K562 (cell line): ENCODE results near the gene IARS1. TPM values are rescaled to one million over a fixed set of nuclear protein-coding genes. Genes with fewer than 3 reads are reported as not detected.
A peak's percentile ranks its signal among the peaks of the same experiment; 100 is the strongest.

ENCODE experiments used
- CHD4 ChIP-seq: fragments of 200-600 bp; sonication (generic); IDR thresholded peaks from 3 replicates; pipeline ENCODE4 v1.6.1; 2012; ENCODE audit warnings: low read depth, mild to moderate bottlenecking, mixed read lengths, low read length, inconsistent platforms; ENCODE audit not compliant: insufficient read depth, insufficient replicate concordance, poor library complexity, severe bottlenecking
- DMBX1 ChIP-seq: fragments of 250-450 bp; sonication (Bioruptor Pico); IDR thresholded peaks from 2 replicates; pipeline ENCODE4 v1.8.0; 2022; ENCODE audit warnings: inconsistent platforms, mild to moderate bottlenecking, moderate library complexity, borderline replicate concordance
- DNMT1 ChIP-seq: fragments of 450-650 bp; IDR thresholded peaks from 2 replicates; pipeline ENCODE4 v1.6.1; 2016; ENCODE audit warnings: antibody characterized with exemption, mild to moderate bottlenecking
- GTF2A2 ChIP-seq: IDR thresholded peaks from 2 replicates; pipeline ENCODE4 v1.6.1; 2016; ENCODE audit warnings: mild to moderate bottlenecking, missing genetic modification characterization, missing compliant biosample characterization
- L3MBTL2 ChIP-seq: fragments of 450-650 bp; IDR thresholded peaks from 2 replicates; pipeline ENCODE4 v1.6.1; 2016; ENCODE audit warnings: mild to moderate bottlenecking, moderate library complexity
- LARP7 ChIP-seq: fragments of 450-650 bp; IDR thresholded peaks from 2 replicates; pipeline ENCODE4 v1.6.1; 2016
- MAFK ChIP-seq: IDR thresholded peaks from 2 replicates; pipeline ENCODE4 v1.6.1; 2011; ENCODE audit warnings: low read length, improper control_type of control experiment
- MEIS2 ChIP-seq: fragments of 450-650 bp; IDR thresholded peaks from 2 replicates; pipeline ENCODE4 v1.6.1; 2014; ENCODE audit warnings: mild to moderate bottlenecking; ENCODE audit not compliant: partially characterized antibody
- MIER1 ChIP-seq: fragments of 450-650 bp; IDR thresholded peaks from 2 replicates; pipeline ENCODE4 v1.6.1; 2016; ENCODE audit warnings: antibody characterized with exemption, mild to moderate bottlenecking, low read depth
- POLR2AphosphoS5 ChIP-seq: IDR thresholded peaks from 2 replicates; pipeline ENCODE4 v1.6.1; 2011; ENCODE audit warnings: mild to moderate bottlenecking, low read depth, low read length, moderate library complexity; ENCODE audit not compliant: control insufficient read depth, insufficient read depth
- POLR2B ChIP-seq: fragments of 450-650 bp; IDR thresholded peaks from 2 replicates; pipeline ENCODE4 v1.6.1; 2018; ENCODE audit warnings: low read depth; ENCODE audit not compliant: partially characterized antibody
- SIX5 ChIP-seq, 2 experiments: IDR thresholded peaks; 2 replicates each; pipeline ENCODE4 v1.6.1; 2011; ENCODE audit warnings: low read length in 2 of 2, borderline replicate concordance in 1 of 2, low read depth in 1 of 2, mild to moderate bottlenecking in 1 of 2, moderate library complexity in 1 of 2; ENCODE audit not compliant: insufficient read depth in 1 of 2
- SP2 ChIP-seq: IDR thresholded peaks from 2 replicates; pipeline ENCODE4 v1.6.1; 2011; ENCODE audit warnings: mild to moderate bottlenecking, low read depth, low read length, moderate library complexity; ENCODE audit not compliant: poor library complexity, severe bottlenecking; ENCODE audit errors: extremely low read depth
- ZBED1 ChIP-seq: IDR thresholded peaks from 2 replicates; pipeline ENCODE4 v1.6.1; 2014
- ZKSCAN3 ChIP-seq: fragments of 250-450 bp; sonication (Bioruptor Pico); IDR thresholded peaks from 2 replicates; pipeline ENCODE4 v1.4.0; 2020
- polyA plus RNA-seq, 8 experiments: library from polyadenylated mRNA; depleted of rRNA in 4 of 8; stranded (reverse) in 5 of 8; unstranded in 3 of 8; fragments of >200 nt; fragmentation: Nextera tagmentation in 2 of 8; fragmentation: Illumina TruSeq in 1 of 8; extraction: Ambion mirVana in 2 of 8; extraction: Trizol in 1 of 8; gene quantifications; 2 replicates each; pipeline versions ENCODE4 v1.2.1 to v1.2.3, GENCODE V29; 2011 to 2014; ENCODE audit warnings: inconsistent platforms in 1 of 8, missing spikeins in 1 of 8
- total RNA-seq, 7 experiments: library from RNA; depleted of rRNA in 6 of 7; stranded (reverse); fragments of >200 nt in 6 of 7; fragmentation: Illumina TruSeq in 2 of 7; extraction: Trizol in 2 of 7; gene quantifications; 2 replicates each; pipeline versions ENCODE4 v1.2.1 to v1.2.3, GENCODE V29; 2011 to 2021; ENCODE audit warnings: low replicate concordance in 1 of 7
- TF ChIP-seq, protein P1 (sequence below): fragments of 250-450 bp; sonication (Bioruptor Pico); IDR thresholded peaks from 2 replicates; pipeline ENCODE4 v1.4.0; 2020; ENCODE audit warnings: mild to moderate bottlenecking, moderate library complexity
- TF ChIP-seq, protein P2 (sequence below): sonication (generic); formaldehyde crosslinking; IDR thresholded peaks from 2 replicates; pipeline ENCODE4 v1.8.0; 2022; ENCODE audit warnings: missing genetic modification reagents, mild to moderate bottlenecking, borderline replicate concordance
- TF ChIP-seq, protein P3 (sequence below), 2 experiments: fragments of 450-650 bp; conservative IDR thresholded peaks; 2 replicates each; pipeline ENCODE4 v1.6.1; 2017; ENCODE audit warnings: mild to moderate bottlenecking in 2 of 2, moderate library complexity in 2 of 2
- TF ChIP-seq, protein P4 (sequence below): fragments of 450-650 bp; formaldehyde crosslinking; IDR thresholded peaks from 2 replicates; pipeline ENCODE4 v1.4.0; 2020; ENCODE audit warnings: mild to moderate bottlenecking, moderate library complexity
- TF ChIP-seq, protein P5 (sequence below): fragments of 250-450 bp; sonication (Bioruptor Pico); IDR thresholded peaks from 2 replicates; pipeline ENCODE4 v1.4.0; 2020; ENCODE audit warnings: mild to moderate bottlenecking

IARS1 gene
- total and polyA plus RNA-seq, 9 of the 15 experiments (the other 6 are each of a cell fraction or from before 2014, with no cell fraction given): 119 to 371 (median 234) TPM

DNA sequence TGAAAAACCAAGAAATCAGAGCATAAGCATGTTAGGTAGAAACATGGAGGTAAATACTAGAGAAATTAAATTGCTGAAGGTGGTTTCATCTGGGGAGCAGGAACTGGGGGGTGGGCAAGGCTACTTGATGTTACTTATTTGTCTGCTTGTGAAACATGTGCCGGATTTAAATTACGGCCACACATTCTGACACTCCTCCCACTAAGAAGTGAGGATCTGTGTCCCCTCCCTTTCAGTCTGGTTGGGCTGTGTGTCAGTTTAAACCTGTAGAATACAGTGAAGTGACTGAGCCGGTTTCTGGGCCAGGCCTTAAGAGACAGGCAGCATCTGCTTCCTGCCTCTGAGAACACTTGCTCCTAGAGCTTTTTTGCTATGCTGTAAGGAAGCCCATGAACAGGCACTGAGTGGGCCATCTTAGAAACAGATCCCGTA, 2.3 kb upstream of the IARS1 start (continued):
- TF ChIP-seq, protein P1, sequence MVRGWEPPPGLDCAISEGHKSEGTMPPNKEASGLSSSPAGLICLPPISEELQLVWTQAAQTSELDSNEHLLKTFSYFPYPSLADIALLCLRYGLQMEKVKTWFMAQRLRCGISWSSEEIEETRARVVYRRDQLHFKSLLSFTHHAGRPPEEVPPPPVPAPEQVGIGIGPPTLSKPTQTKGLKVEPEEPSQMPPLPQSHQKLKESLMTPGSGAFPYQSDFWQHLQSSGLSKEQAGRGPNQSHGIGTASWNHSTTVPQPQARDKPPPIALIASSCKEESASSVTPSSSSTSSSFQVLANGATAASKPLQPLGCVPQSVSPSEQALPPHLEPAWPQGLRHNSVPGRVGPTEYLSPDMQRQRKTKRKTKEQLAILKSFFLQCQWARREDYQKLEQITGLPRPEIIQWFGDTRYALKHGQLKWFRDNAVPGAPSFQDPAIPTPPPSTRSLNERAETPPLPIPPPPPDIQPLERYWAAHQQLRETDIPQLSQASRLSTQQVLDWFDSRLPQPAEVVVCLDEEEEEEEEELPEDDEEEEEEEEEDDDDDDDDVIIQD (CRISPR knock-in tag): no peak
- no peak for TF ChIP-seq MAFK
- no peak for TF ChIP-seq CHD4
- TF ChIP-seq, protein P2, sequence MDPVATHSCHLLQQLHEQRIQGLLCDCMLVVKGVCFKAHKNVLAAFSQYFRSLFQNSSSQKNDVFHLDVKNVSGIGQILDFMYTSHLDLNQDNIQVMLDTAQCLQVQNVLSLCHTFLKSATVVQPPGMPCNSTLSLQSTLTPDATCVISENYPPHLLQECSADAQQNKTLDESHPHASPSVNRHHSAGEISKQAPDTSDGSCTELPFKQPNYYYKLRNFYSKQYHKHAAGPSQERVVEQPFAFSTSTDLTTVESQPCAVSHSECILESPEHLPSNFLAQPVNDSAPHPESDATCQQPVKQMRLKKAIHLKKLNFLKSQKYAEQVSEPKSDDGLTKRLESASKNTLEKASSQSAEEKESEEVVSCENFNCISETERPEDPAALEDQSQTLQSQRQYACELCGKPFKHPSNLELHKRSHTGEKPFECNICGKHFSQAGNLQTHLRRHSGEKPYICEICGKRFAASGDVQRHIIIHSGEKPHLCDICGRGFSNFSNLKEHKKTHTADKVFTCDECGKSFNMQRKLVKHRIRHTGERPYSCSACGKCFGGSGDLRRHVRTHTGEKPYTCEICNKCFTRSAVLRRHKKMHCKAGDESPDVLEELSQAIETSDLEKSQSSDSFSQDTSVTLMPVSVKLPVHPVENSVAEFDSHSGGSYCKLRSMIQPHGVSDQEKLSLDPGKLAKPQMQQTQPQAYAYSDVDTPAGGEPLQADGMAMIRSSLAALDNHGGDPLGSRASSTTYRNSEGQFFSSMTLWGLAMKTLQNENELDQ (CRISPR knock-in tag): no peak
- peak; percentile 56 for TF ChIP-seq MEIS2
- no peak for TF ChIP-seq ZKSCAN3
- no peak for TF ChIP-seq SIX5 (IDR thresholded peaks at IDR 0.05; ENCODE audit: borderline replicate concordance in 1 of 2, insufficient read depth in 1 of 2, low read depth in 1 of 2, low read length in 2 of 2)
- TF ChIP-seq POLR2AphosphoS5: peak; percentile 63
- TF ChIP-seq SP2: no peak
- no peak for TF ChIP-seq GTF2A2
- 0 out of 2 replicates have a peak, but pooled peaks have one; percentile 74 for TF ChIP-seq MIER1
- TF ChIP-seq DMBX1 (CRISPR knock-in tag): peak; percentile 9; the same call in 1 of the 2 replicates
- TF ChIP-seq ZBED1: no peak
- TF ChIP-seq DNMT1: no peak
- TF ChIP-seq, protein P3, sequence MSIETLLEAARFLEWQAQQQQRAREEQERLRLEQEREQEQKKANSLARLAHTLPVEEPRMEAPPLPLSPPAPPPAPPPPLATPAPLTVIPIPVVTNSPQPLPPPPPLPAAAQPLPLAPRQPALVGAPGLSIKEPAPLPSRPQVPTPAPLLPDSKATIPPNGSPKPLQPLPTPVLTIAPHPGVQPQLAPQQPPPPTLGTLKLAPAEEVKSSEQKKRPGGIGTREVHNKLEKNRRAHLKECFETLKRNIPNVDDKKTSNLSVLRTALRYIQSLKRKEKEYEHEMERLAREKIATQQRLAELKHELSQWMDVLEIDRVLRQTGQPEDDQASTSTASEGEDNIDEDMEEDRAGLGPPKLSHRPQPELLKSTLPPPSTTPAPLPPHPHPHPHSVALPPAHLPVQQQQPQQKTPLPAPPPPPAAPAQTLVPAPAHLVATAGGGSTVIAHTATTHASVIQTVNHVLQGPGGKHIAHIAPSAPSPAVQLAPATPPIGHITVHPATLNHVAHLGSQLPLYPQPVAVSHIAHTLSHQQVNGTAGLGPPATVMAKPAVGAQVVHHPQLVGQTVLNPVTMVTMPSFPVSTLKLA (conservative IDR thresholded peaks at IDR 0.05): peak in 1 of 2 experiments; percentile 65
- TF ChIP-seq, protein P4, sequence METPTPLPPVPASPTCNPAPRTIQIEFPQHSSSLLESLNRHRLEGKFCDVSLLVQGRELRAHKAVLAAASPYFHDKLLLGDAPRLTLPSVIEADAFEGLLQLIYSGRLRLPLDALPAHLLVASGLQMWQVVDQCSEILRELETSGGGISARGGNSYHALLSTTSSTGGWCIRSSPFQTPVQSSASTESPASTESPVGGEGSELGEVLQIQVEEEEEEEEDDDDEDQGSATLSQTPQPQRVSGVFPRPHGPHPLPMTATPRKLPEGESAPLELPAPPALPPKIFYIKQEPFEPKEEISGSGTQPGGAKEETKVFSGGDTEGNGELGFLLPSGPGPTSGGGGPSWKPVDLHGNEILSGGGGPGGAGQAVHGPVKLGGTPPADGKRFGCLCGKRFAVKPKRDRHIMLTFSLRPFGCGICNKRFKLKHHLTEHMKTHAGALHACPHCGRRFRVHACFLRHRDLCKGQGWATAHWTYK (CRISPR knock-in tag): 0 out of 2 replicates have a peak, but pooled peaks have one; percentile 48
- TF ChIP-seq POLR2B: peak; percentile 38
- TF ChIP-seq L3MBTL2: 0 out of 2 replicates have a peak, but pooled peaks have one; percentile 27
- 0 out of 2 replicates have a peak, but pooled peaks have one; percentile 2 for TF ChIP-seq LARP7
- TF ChIP-seq, protein P5, sequence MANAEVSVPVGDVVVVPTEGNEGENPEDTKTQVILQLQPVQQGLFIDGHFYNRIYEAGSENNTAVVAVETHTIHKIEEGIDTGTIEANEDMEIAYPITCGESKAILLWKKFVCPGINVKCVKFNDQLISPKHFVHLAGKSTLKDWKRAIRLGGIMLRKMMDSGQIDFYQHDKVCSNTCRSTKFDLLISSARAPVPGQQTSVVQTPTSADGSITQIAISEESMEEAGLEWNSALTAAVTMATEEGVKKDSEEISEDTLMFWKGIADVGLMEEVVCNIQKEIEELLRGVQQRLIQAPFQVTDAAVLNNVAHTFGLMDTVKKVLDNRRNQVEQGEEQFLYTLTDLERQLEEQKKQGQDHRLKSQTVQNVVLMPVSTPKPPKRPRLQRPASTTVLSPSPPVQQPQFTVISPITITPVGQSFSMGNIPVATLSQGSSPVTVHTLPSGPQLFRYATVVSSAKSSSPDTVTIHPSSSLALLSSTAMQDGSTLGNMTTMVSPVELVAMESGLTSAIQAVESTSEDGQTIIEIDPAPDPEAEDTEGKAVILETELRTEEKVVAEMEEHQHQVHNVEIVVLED (CRISPR knock-in tag): no peak
